ENCODE measurements around the gene SCGB1D4.

DNA sequence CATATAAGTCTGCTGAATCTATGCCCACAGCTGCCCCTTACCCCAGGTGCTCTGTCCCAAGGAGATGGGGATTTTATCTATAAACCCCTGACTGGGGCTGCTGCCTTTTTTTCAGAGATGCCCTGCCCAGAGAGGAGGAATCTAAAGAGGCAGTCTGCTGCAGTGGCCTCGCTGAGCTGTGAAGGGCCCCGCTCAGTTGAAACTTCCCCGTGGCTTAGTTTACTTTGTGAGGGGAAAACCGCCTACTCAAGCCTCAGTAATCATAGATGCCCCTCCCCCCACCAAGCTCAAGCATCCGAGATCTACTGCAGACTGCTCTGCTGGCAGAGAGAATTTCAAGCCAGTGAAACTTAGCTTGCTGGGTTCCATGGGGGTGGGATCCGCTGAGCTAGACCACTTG, 7.4 kb upstream of the SCGB1D4 start:
- TF ChIP-seq POLR2A (IDR thresholded peaks at IDR 0.05) (no peak), POLR2AphosphoS5 (IDR thresholded peaks at IDR 0.05) (no peak)
- TF ChIP-seq, protein P1, sequence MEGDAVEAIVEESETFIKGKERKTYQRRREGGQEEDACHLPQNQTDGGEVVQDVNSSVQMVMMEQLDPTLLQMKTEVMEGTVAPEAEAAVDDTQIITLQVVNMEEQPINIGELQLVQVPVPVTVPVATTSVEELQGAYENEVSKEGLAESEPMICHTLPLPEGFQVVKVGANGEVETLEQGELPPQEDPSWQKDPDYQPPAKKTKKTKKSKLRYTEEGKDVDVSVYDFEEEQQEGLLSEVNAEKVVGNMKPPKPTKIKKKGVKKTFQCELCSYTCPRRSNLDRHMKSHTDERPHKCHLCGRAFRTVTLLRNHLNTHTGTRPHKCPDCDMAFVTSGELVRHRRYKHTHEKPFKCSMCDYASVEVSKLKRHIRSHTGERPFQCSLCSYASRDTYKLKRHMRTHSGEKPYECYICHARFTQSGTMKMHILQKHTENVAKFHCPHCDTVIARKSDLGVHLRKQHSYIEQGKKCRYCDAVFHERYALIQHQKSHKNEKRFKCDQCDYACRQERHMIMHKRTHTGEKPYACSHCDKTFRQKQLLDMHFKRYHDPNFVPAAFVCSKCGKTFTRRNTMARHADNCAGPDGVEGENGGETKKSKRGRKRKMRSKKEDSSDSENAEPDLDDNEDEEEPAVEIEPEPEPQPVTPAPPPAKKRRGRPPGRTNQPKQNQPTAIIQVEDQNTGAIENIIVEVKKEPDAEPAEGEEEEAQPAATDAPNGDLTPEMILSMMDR (IDR thresholded peaks at IDR 0.05): no peak
